GM21717 (cell line): Measurements from ENCODE around the gene POLR1E.
"Not testable (repeated sequence)": the region's sequence is repeated elsewhere in the genome, so short reads cannot be mapped to it uniquely, and the experiment has no call there.

Experiments used
- ATAC-seq: cut with Tn5 transposase; IDR thresholded peaks from one replicate; pipeline ENCODE4 v1.9.1; 2021; ENCODE audit warnings: mild to moderate bottlenecking, moderate library complexity; ENCODE audit not compliant: unreplicated experiment

The POLR1E gene

GRCh38 chr9:37464426-37465248 is 21.1 kb upstream of the POLR1E start:
- peak; percentile 48 for ATAC-seq

GRCh38 chr9:37465249-37466036 is 20.3 kb upstream of the POLR1E start, which contains the start of gene ZBTB5:
ZBTB5 (minus strand) TSS chr9:37465450; CDS start chr9:37442551, 22,899 bp downstream.
- peak; percentile 74 for ATAC-seq

GRCh38 chr9:37466037-37466709 is 19.6 kb upstream of the POLR1E start:
- ATAC-seq, result peak; percentile 14

- not testable (repeated sequence) for ATAC-seq
Measured at GRCh38 chr9:37467530-37467929, 18.2 kb upstream of the POLR1E start.

GRCh38 chr9:37468620-37469019 is 17.1 kb upstream of the POLR1E start:
- no peak for ATAC-seq

- no peak for ATAC-seq
Measured at GRCh38 chr9:37471942-37472684, 13.6 kb upstream of the POLR1E start.

- ATAC-seq, result not testable (repeated sequence)
Measured at GRCh38 chr9:37473982-37474381, 11.8 kb upstream of the POLR1E start.

- ATAC-seq, result no peak
Measured at GRCh38 chr9:37474438-37474837, 11.3 kb upstream of the POLR1E start.

- ATAC-seq, result no peak
Measured at GRCh38 chr9:37476930-37477329, 8.8 kb upstream of the POLR1E start.

- not testable (repeated sequence) for ATAC-seq
Measured at GRCh38 chr9:37477443-37477842, 8.3 kb upstream of the POLR1E start.

GRCh38 chr9:37477987-37478619 is 7.6 kb upstream of the POLR1E start:
- ATAC-seq, result not testable (repeated sequence)

- ATAC-seq, result no peak
Measured at GRCh38 chr9:37480759-37481158, 5.0 kb upstream of the POLR1E start.

GRCh38 chr9:37486256-37486615 is 488 bp downstream of the POLR1E start:
- ATAC-seq, result no peak

GRCh38 chr9:37486616-37487548 is 1.1 kb downstream of the POLR1E start:
- ATAC-seq, result no peak

GRCh38 chr9:37491939-37492338 is 6.2 kb downstream of the POLR1E start:
- no peak for ATAC-seq

GRCh38 chr9:37495571-37495970 is 9.8 kb downstream of the POLR1E start:
- no peak for ATAC-seq

GRCh38 chr9:37496020-37496419 is 10.3 kb downstream of the POLR1E start:
- ATAC-seq, result no peak

GRCh38 chr9:37497320-37497719 is 11.6 kb downstream of the POLR1E start:
- no peak for ATAC-seq

- ATAC-seq, result no peak
Measured at GRCh38 chr9:37498457-37498856, 12.7 kb downstream of the POLR1E start.
